CD4-positive, alpha-beta T cell treated with Interleukin-6 for 4 hours (primary cell): Measurements from ENCODE around the gene ARFGAP3.
A peak's percentile ranks its signal among the peaks of the same experiment; 100 is the strongest.

Experiments
- DNase-seq: peaks from one replicate; pipeline ENCODE4 v3.0.0-alpha.2; 2020; ENCODE audit warnings: mixed read lengths

The ARFGAP3 gene

GRCh38 chr22:42862045-42862734 is 5.1 kb upstream of the ARFGAP3 start:
- DNase-seq: no peak

GRCh38 chr22:42860968-42861367 is 3.9 kb upstream of the ARFGAP3 start:
- DNase-seq: no peak

GRCh38 chr22:42857845-42858481 is 890 bp upstream of the ARFGAP3 start:
- DNase-seq: no peak

GRCh38 chr22:42856179-42856864 is 751 bp downstream of the ARFGAP3 start:
- DNase-seq: peak; percentile 73

GRCh38 chr22:42855721-42856120 is 1.4 kb downstream of the ARFGAP3 start:
- DNase-seq: no peak

GRCh38 chr22:42855211-42855610 is 1.9 kb downstream of the ARFGAP3 start:
- no peak for DNase-seq

- no peak for DNase-seq
These were observed 8.0 kb downstream of the ARFGAP3 start for GRCh38 chr22:42848941-42849550.

GRCh38 chr22:42847110-42847509 is 10.0 kb downstream of the ARFGAP3 start:
- DNase-seq: no peak

- no peak for DNase-seq
These were observed 12.3 kb downstream of the ARFGAP3 start for GRCh38 chr22:42844756-42845155.

- DNase-seq: no peak
These were observed 14.3 kb downstream of the ARFGAP3 start for GRCh38 chr22:42842658-42843370.

GRCh38 chr22:42841444-42841843 is 15.6 kb downstream of the ARFGAP3 start:
- no peak for DNase-seq

- DNase-seq: no peak
These were observed 19.5 kb downstream of the ARFGAP3 start for GRCh38 chr22:42837556-42837955.

GRCh38 chr22:42836026-42836425 is 21.0 kb downstream of the ARFGAP3 start:
- no peak for DNase-seq

GRCh38 chr22:42834177-42834949 is 22.7 kb downstream of the ARFGAP3 start:
- DNase-seq: no peak

GRCh38 chr22:42833104-42833503 is 24.0 kb downstream of the ARFGAP3 start:
- no peak for DNase-seq

GRCh38 chr22:42831712-42832111 is 25.4 kb downstream of the ARFGAP3 start:
- no peak for DNase-seq

GRCh38 chr22:42830161-42830560 is 26.9 kb downstream of the ARFGAP3 start:
- no peak for DNase-seq

- DNase-seq: no peak
These were observed 27.8 kb downstream of the ARFGAP3 start for GRCh38 chr22:42829302-42829701.

- no peak for DNase-seq
These were observed 31.3 kb downstream of the ARFGAP3 start for GRCh38 chr22:42825796-42826195.

GRCh38 chr22:42821386-42821785 is 35.7 kb downstream of the ARFGAP3 start:
- DNase-seq: no peak

- DNase-seq: no peak
These were observed 36.9 kb downstream of the ARFGAP3 start for GRCh38 chr22:42820045-42820763.
